22Rv1 (cell line): Measurements from ENCODE around the gene NINL.

Source experiments
- CTCF ChIP-seq: fragments of 450-650 bp; IDR thresholded peaks from 2 replicates; pipeline ENCODE4 v1.5.1; 2017; ENCODE audit warnings: mild to moderate bottlenecking
- ZFX ChIP-seq: fragments of 450-650 bp; IDR thresholded peaks from 2 replicates; pipeline ENCODE4 v1.6.1; 2017; ENCODE audit warnings: antibody characterized with exemption, borderline replicate concordance

GRCh38 chr20:25533920-25534700 is 51.2 kb downstream of the NINL start:
- TF ChIP-seq CTCF (no peak), ZFX (no peak)
